ENCODE results near the gene AGGF1. TPM values are rescaled to one million over a fixed set of nuclear protein-coding genes. Genes with fewer than 3 reads are reported as not detected.
"Not testable (repeated sequence)": the region's sequence is repeated elsewhere in the genome, so short reads cannot be mapped to it uniquely, and the experiment has no call there.

AGGF1 gene
- total RNA-seq, 1 donor: 19.0 TPM

GRCh38 chr5:76994337-76994736 lies 35.9 kb upstream of the AGGF1 start:
- no peak for DNase-seq (ENCODE audit: low read depth)
- no peak for TF ChIP-seq CTCF (IDR thresholded peaks at IDR 0.05; ENCODE audit: insufficient read depth, low read depth, low read length)
- H3K4me3 ChIP-seq (ENCODE audit: low read depth, low read length): no peak overlapping the region

DNA sequence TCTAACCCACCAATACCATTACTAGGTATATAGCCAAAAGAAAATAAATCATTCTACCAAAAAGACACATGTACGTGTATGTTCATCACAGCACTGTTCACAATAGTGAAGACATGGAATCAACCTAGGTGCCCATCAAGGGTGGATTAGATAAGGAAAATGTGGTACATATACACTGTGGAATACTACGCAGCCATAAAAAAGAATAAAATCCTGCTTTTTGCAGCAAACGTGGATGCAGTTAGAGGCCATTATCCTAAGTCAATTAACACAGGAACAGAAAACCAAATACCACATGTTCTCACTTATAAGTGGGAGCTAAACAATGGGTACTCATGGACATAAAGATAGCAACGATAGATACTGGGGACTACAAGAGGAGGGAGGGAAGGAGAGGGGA lies 32.0 kb upstream of the AGGF1 start:
- not testable (repeated sequence) for H3K4me3 ChIP-seq (ENCODE audit: low read depth, low read length)

DNA sequence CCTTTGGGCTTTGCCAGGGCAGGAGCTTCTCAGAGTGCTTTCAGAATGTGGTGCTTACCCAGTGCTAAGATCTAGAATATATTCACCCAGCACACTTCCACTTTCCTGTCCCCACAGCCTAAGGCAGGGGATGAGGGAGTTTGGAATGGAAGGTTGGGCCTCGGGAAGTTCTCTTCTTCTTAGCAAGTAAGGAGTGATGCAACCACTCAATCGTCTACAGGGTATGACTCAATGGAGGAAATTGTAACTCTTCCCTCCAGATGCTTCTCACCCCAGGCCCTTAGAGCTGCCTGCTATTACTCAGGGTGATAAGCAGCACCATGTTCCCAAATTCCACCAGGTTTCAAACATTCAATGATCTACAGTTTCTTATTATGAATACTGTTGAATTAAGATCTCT lies 30.8 kb upstream of the AGGF1 start:
- H3K4me3 ChIP-seq (ENCODE audit: low read depth, low read length): no peak overlapping the region
- peak; percentile 69 for DNase-seq (ENCODE audit: low read depth)
- TF ChIP-seq CTCF (IDR thresholded peaks at IDR 0.05; ENCODE audit: insufficient read depth, low read depth, low read length): no peak

More for the DNA sequence above, 32.0 kb upstream of the AGGF1 start:
- not testable (repeated sequence) for DNase-seq (ENCODE audit: low read depth)

DNA sequence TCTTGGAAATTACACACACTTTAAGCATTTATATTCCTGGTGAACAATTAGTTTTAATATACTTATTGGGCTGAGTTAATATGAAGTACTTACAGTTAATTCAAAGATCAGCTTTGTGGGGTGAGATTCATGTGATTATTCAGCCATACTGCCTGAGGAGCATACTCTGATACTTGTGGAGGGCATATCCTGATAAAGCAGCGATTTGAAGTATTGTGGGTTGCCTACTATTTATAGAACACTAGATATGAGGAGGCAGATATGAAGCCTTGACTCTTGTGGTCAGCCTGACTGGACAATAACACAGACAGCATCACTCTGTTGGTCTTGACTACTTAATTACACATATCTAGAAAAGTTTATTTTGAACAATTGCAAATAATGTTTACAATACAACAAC lies 27.0 kb upstream of the AGGF1 start:
- H3K4me3 ChIP-seq (ENCODE audit: low read depth, low read length): no peak overlapping the region
- no peak for DNase-seq (ENCODE audit: low read depth)
- no peak for TF ChIP-seq CTCF (IDR thresholded peaks at IDR 0.05; ENCODE audit: insufficient read depth, low read depth, low read length)

- no peak for DNase-seq (ENCODE audit: low read depth)
- H3K4me3 ChIP-seq (ENCODE audit: low read depth, low read length): no peak overlapping the region
- TF ChIP-seq CTCF (IDR thresholded peaks at IDR 0.05; ENCODE audit: insufficient read depth, low read depth, low read length): no peak
Measured at GRCh38 chr5:77006124-77006523, 24.1 kb upstream of the AGGF1 start.

DNA sequence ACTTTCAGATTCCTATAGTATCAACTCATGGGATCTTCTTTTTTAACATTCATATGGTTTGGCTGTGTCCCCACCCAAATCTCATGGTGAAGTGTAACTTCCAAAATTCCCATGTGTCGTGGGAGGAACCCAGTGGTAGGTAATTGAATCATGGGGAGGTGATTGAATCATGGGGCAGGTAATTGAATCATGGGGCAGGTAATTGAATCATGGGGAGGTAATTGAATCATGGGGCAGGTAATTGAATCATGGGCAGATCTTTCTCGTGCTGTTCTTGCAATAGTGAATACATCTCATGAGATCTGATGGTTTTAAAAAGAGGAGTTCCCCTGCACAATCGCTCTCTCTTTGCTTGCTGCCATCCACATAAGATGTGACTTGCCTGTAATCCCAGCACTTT lies 21.8 kb upstream of the AGGF1 start:
- no peak for DNase-seq (ENCODE audit: low read depth)
- TF ChIP-seq CTCF (IDR thresholded peaks at IDR 0.05; ENCODE audit: insufficient read depth, low read depth, low read length): no peak
- no peak overlapping the region for H3K4me3 ChIP-seq (ENCODE audit: low read depth, low read length)

DNA sequence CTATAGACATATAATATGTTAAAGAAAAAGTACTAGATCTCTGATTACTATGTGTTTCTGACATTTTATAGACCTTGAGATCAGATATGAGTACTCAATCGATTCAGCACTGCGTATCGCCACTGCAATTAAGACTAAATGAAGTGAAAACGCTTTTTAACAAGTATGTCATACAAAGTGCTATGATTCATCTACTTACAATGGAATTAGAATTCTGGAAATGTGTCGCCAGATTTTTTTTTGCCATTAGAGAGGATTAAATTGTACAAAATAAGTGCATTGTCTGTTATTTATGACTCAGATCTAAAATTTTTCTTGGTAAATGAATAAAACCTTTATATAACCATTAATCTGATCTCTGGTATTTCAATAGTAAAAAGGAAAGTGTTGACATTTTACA lies 20.0 kb upstream of the AGGF1 start:
- no peak for DNase-seq (ENCODE audit: low read depth)
- no peak for TF ChIP-seq CTCF (IDR thresholded peaks at IDR 0.05; ENCODE audit: insufficient read depth, low read depth, low read length)
- no peak overlapping the region for H3K4me3 ChIP-seq (ENCODE audit: low read depth, low read length)
